B cell (primary cell): ENCODE data around the gene CLK1. TPM values are rescaled to one million over a fixed set of nuclear protein-coding genes. Genes with fewer than 3 reads are reported as not detected.

Experiments used
- ATAC-seq: fragments of 200-7000 bp; cut with Tn5 transposase; one replicate; pipeline ENCODE4 v1.10.0; 2021; ENCODE audit warnings: low read depth, mild to moderate bottlenecking, moderate number of reproducible peaks, moderate library complexity
- CTCF ChIA-PET: fragments of 350-600 bp; sonication (Branson Sonifier 250); formaldehyde crosslinking; loops from one replicate; lab custom pipeline; 2021; ENCODE audit warnings: antibody characterized with exemption, inconsistent platforms; lab: Charles Lee
- POLR2A ChIA-PET: fragments of 350-600 bp; sonication (Branson Sonifier 250); formaldehyde crosslinking; loops from one replicate; lab custom pipeline; 2021; ENCODE audit warnings: antibody characterized with exemption; lab: Charles Lee
- DNase-seq: peaks from one replicate; pipeline ENCODE4 v3.0.0; 2013
- H2AFZ ChIP-seq: 2 replicates; pipeline ENCODE4 v1.6.1; 2012; ENCODE audit warnings: mild to moderate bottlenecking, low read depth, low read length; ENCODE audit not compliant: insufficient read depth, poor library complexity, severe bottlenecking
- H3K27ac ChIP-seq, 2 donors: 1 replicate in 1 of 2; 2 replicates in 1 of 2; pipeline ENCODE4 v1.5.1; 2012 to 2013; ENCODE audit warnings: low read length in 2 of 2, mild to moderate bottlenecking in 2 of 2, moderate library complexity in 1 of 2
- H3K27me3 ChIP-seq, 4 experiments: fragments of 200-600 bp in 1 of 4; sonication (generic) in 1 of 4; replicated peaks in 1 of 4; 1 replicate in 2 of 4; 2 replicates in 2 of 4; pipeline versions ENCODE4 v1.6.1 to v1.7.0; 2013 to 2016; ENCODE audit warnings: low read length in 3 of 4, mild to moderate bottlenecking in 2 of 4, mixed read lengths in 1 of 4, moderate library complexity in 1 of 4; ENCODE audit not compliant: insufficient read depth in 4 of 4, control insufficient read depth in 3 of 4; ENCODE audit errors: control extremely low read depth in 1 of 4
- H3K36me3 ChIP-seq, 2 experiments: replicated peaks in 1 of 2; 1 replicate in 1 of 2; 2 replicates in 1 of 2; pipeline versions ENCODE4 v1.6.1 to v1.7.1; 2013; ENCODE audit warnings: low read length in 1 of 2; ENCODE audit not compliant: insufficient read depth in 2 of 2, control insufficient read depth in 1 of 2; ENCODE audit errors: control extremely low read depth in 1 of 2, extremely low read depth in 1 of 2
- H3K4me1 ChIP-seq, 2 donors: fragments of 200-600 bp in 1 of 2; sonication (generic) in 1 of 2; 1 replicate in 1 of 2; 2 replicates in 1 of 2; pipeline versions ENCODE4 v1.5.1 to v1.6.1; 2013 to 2017; ENCODE audit warnings: low read length in 2 of 2; ENCODE audit not compliant: control insufficient read depth in 2 of 2, insufficient read depth in 2 of 2
- H3K4me2 ChIP-seq: replicated peaks from 2 replicates; pipeline ENCODE3; 2012; ENCODE audit warnings: mild to moderate bottlenecking, low read depth, low read length; ENCODE audit not compliant: poor library complexity, severe bottlenecking
- H3K4me3 ChIP-seq, 5 experiments: fragments of 200-600 bp in 1 of 5; sonication (generic) in 1 of 5; 1 replicate in 3 of 5; 2 replicates in 2 of 5; pipeline versions ENCODE4 v1.5.1 to v1.7.0; 2011 to 2016; ENCODE audit warnings: low read length in 4 of 5, mild to moderate bottlenecking in 4 of 5, low read depth in 2 of 5, control low read depth in 1 of 5, moderate library complexity in 1 of 5; ENCODE audit not compliant: insufficient read depth in 1 of 5; ENCODE audit errors: control extremely low read depth in 1 of 5, extremely low read depth in 1 of 5
- H3K79me2 ChIP-seq: fragments of 200-600 bp; sonication (generic); one replicate; pipeline ENCODE4 v1.6.0; 2016; ENCODE audit warnings: low read length; ENCODE audit not compliant: control insufficient read depth, insufficient read depth
- H3K9ac ChIP-seq: fragments of 200-600 bp; sonication (generic); 2 replicates; pipeline ENCODE4 v1.6.1; 2017; ENCODE audit warnings: mild to moderate bottlenecking, low read length, moderate library complexity
- H3K9me3 ChIP-seq, 3 donors: one replicate each; pipeline versions ENCODE4 v1.6.1 to v1.7.1; 2013; ENCODE audit warnings: low read length in 2 of 3; ENCODE audit not compliant: control insufficient read depth in 2 of 3, insufficient read depth in 1 of 3; ENCODE audit errors: control extremely low read depth in 1 of 3
- H4K20me1 ChIP-seq: 2 replicates; pipeline ENCODE4 v1.6.0; 2012; ENCODE audit warnings: mild to moderate bottlenecking, low read length; ENCODE audit not compliant: insufficient read depth, control insufficient read depth, poor library complexity, severe bottlenecking
- H3K27ac Mint-ChIP-seq: one replicate; pipeline ENCODE4 v1.8.0; 2021; ENCODE audit warnings: mixed read lengths
- H3K27me3 Mint-ChIP-seq: one replicate; pipeline ENCODE4 v1.8.0; 2021; ENCODE audit warnings: mixed read lengths
- H3K4me1 Mint-ChIP-seq: one replicate; pipeline ENCODE4 v1.8.0; 2021; ENCODE audit warnings: mixed read lengths
- H3K4me3 Mint-ChIP-seq: one replicate; pipeline ENCODE4 v1.8.0; 2021; ENCODE audit warnings: mixed read lengths
- H3K9me3 Mint-ChIP-seq: one replicate; pipeline ENCODE4 v1.8.0; 2022; ENCODE audit warnings: mixed read lengths; ENCODE audit not compliant: insufficient read depth
- CTCF ChIP-seq: fragments of 200-600 bp; IDR thresholded peaks from one replicate; pipeline ENCODE4 v1.8.0; 2022; ENCODE audit warnings: antibody characterized with exemption, mild to moderate bottlenecking
- EZH2 ChIP-seq: IDR thresholded peaks from 2 replicates; pipeline ENCODE4 v1.6.1; 2012; ENCODE audit warnings: borderline replicate concordance, low read depth, mild to moderate bottlenecking, moderate library complexity, low read length; ENCODE audit not compliant: insufficient read depth, poor library complexity, severe bottlenecking
- WGBS: methylation state at CpG from one replicate; pipeline ENCODE4 v1.1.5; 2013; ENCODE audit warnings: missing lambda C conversion rate; ENCODE audit not compliant: insufficient coverage; 5-methylcytosine and 5-hydroxymethylcytosine counted together
- intact Hi-C: fragments of 100-400 bp; cut with micrococcal nuclease; formaldehyde crosslinking; loops from one replicate; pipeline ENCODE4 v1.10.0; 2022
- polyA plus RNA-seq: library from polyadenylated mRNA; depleted of rRNA; stranded (reverse); fragments of >200 nt; gene quantifications from 2 replicates; pipeline ENCODE4 v1.2.3, GENCODE V29; 2012
- total RNA-seq, 2 donors: library from RNA; stranded (reverse); fragments of 120-200 nt in 1 of 2; gene quantifications; 1 replicate in 1 of 2; 2 replicates in 1 of 2; pipeline versions ENCODE4 v1.2.3 to v1.2.4, GENCODE V29; 2013 to 2022

Gene CLK1
- total and polyA plus RNA-seq, 2 donors (not counting 1 experiment from before 2014, with no cell fraction given), result 396 to 579 TPM

GRCh38 chr2:200829258-200829655 lies 35.2 kb downstream of the CLK1 start:
- POLR2A ChIA-PET, result interaction anchor here (1.2 kb wide), 1 partner anchor 34 kb away, joined by 3 read pairs; no protein-coding TSS in a partner anchor
- Mint-ChIP-seq H3K4me1 (no peaks in the 10 kb centered on the region), H3K4me3 (no peak overlapping the region), H3K27ac (no peak overlapping the region), H3K9me3 (no peaks in the 10 kb centered on the region), H3K27me3 (no peaks in the 10 kb centered on the region)
- CTCF ChIA-PET, result no interaction called here
- Histone ChIP-seq H3K4me1 (no peaks in the 10 kb centered on the region), H3K4me2 (no peak overlapping the region), H3K4me3 (no peak overlapping the region), H2AFZ (no peak overlapping the region), H3K27ac (no peak overlapping the region), H3K36me3 (peaks cover 0 to 2% of the 10 kb centered on the region in 2 experiments), H3K79me2 (no peaks in the 10 kb centered on the region), H4K20me1 (no peaks in the 10 kb centered on the region), H3K9ac (no peak overlapping the region), H3K9me3 (no peaks in the 10 kb centered on the region), H3K27me3 (no peaks in the 10 kb centered on the region)
- intact Hi-C loops, result no loop called here
- TF ChIP-seq CTCF (no peak), EZH2 (no peak)
- 96% methylated on average over 2 of the region's 2 CpGs for WGBS
- no peak for DNase-seq
- no peak for ATAC-seq

GRCh38 chr2:200828572-200829257 lies 35.7 kb downstream of the CLK1 start:
- POLR2A ChIA-PET, result interaction anchor here (1.2 kb wide), 1 partner anchor 35 kb away, joined by 3 read pairs; no protein-coding TSS in a partner anchor
- 95% methylated on average over 6 of the region's 9 CpGs for WGBS
- no peaks in the 10 kb centered on the region for H3K9me3 Mint-ChIP-seq

More at GRCh38 chr2:200828572-200829257, 35.7 kb downstream of the CLK1 start:
- Histone ChIP-seq H3K36me3 (peaks cover 0 to 3% of the 10 kb centered on the region in 2 experiments), H3K27ac (no peak overlapping the region), H3K4me2 (no peak overlapping the region), H3K9ac (no peak overlapping the region), H2AFZ (no peak overlapping the region), H3K9me3 (no peaks in the 10 kb centered on the region), H3K4me1 (no peaks in the 10 kb centered on the region), H4K20me1 (no peaks in the 10 kb centered on the region), H3K79me2 (no peaks in the 10 kb centered on the region), H3K27me3 (no peaks in the 10 kb centered on the region), H3K4me3 (no peak overlapping the region)
- no peaks in the 10 kb centered on the region for H3K27me3 Mint-ChIP-seq
- intact Hi-C loops, result no loop called here
- TF ChIP-seq CTCF, result no peak
- no peak for TF ChIP-seq EZH2
- ATAC-seq (no peak), DNase-seq (no peak)
- no peak overlapping the region for H3K4me3 Mint-ChIP-seq
- CTCF ChIA-PET, result interaction anchor here (1.1 kb wide), 1 partner anchor 14 kb away, joined by 3 read pairs; no protein-coding TSS in a partner anchor
- no peak overlapping the region for H3K27ac Mint-ChIP-seq
- no peaks in the 10 kb centered on the region for H3K4me1 Mint-ChIP-seq
